K562 treated with DMSO at 1 percent for 12 hours (cell line): ENCODE data around the gene INVS. TPM values are rescaled to one million over a fixed set of nuclear protein-coding genes. Genes with fewer than 3 reads are reported as not detected.

Experiments
- total RNA-seq: library from RNA; unstranded; fragments of 300-600 nt; gene quantifications from 2 replicates; pipeline ENCODE4 v1.2.3, GENCODE V29; 2022; ENCODE audit not compliant: insufficient read depth

Gene INVS
- total RNA-seq = 2.6 and 6.4 TPM in 2 replicates

GRCh38 chr9:100098887-100099721 is at the start of gene INVS, which contains the start of gene ERP44:
INVS (plus strand) TSS chr9:100099243; CDS start chr9:100104522, 5,279 bp downstream.
ERP44 (minus strand) TSS chr9:100099000; CDS start chr9:100098840, 160 bp downstream.

Other genes starting within 250 kb of the INVS start
- gene STX17, start 192.6 kb upstream of the INVS start, total RNA-seq = 2.6 and 15.2 TPM in 2 replicates
- gene ERP44, start 243 bp upstream of the INVS start, total RNA-seq = 11.0 and 27.6 TPM in 2 replicates